Activated CD4-positive, alpha-beta T cell treated with anti-CD3 and anti-CD28 coated beads, Interleukin-2, amount 50 U/mL, for 4 hours (primary cell): Measurements from ENCODE around the gene ATP1A1.

Experiments used
- DNase-seq, 2 experiments: peaks; one replicate each; pipeline ENCODE4 v3.0.0-alpha.2; 2020

The ATP1A1 gene

DNA sequence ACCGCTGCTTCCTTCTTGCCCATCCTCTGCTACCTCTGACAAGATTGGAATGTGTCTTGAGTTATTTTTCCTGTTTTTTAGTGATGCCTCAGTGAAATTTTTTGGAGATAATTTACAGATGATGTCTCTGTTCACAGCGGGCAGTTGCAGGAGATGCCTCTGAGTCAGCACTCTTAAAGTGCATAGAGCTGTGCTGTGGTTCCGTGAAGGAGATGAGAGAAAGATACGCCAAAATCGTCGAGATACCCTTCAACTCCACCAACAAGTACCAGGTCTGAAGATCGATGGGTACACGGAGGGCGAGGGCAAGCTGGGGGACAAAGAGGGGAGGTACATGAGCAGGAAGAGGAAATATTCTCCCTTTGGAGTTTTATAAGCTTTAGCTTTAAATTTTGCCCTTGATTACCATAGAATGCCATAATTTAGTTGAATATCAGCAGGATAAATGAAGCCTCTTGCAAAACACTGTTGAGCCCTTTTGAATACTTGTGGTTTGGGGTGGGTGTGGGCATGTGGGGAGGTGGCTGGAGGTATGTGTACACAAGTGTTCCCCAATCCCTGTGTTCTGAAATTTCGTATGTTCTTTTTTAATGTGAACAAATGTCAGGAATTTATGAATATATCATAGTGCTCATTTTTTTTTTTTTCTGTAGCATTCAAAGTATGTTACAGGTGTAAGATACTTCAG, 19.8 kb downstream of the ATP1A1 start:
- no peak for DNase-seq

- DNase-seq, result no peak
These were observed 20.7 kb downstream of the ATP1A1 start for GRCh38 chr1:116393792-116394191.

DNA sequence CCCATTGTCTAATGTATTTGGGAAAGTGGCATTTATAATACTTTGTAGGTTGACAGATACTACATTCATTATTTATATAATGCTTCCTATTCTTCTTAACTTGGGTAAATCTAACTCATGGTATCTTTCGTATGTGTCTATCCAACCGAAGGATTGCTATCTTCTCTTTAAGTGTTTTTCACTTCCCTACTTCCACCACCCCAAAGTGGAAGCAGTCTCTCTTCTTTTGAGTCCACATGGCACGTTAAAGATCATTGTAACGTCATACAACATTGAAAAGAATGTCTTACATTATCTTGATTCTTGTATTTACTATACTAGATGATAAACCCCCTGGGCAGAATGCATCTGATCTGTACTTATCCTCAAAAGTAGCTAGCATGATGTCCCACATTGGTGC, 21.2 kb downstream of the ATP1A1 start:
- DNase-seq, result no peak

GRCh38 chr1:116396769-116397168, 23.7 kb downstream of the ATP1A1 start:
- no peak for DNase-seq

DNA sequence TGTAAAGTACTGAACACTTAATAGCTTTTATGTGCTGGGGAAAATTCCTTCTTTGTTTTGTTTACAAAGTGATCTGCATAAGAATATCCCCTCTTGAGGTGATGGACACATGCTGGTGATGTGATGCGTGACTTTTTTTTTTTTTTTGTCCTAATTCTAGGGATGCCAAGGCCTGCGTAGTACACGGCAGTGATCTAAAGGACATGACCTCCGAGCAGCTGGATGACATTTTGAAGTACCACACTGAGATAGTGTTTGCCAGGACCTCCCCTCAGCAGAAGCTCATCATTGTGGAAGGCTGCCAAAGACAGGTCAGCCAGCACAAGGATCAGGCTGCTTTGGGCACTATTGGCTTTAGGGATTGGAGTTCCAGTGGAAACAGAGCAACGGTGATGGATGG, 24.7 kb downstream of the ATP1A1 start:
- DNase-seq, result no peak

GRCh38 chr1:116400780-116401179, 27.7 kb downstream of the ATP1A1 start:
- no peak for DNase-seq

GRCh38 chr1:116401646-116402176, 28.7 kb downstream of the ATP1A1 start:
- no peak for DNase-seq

DNA sequence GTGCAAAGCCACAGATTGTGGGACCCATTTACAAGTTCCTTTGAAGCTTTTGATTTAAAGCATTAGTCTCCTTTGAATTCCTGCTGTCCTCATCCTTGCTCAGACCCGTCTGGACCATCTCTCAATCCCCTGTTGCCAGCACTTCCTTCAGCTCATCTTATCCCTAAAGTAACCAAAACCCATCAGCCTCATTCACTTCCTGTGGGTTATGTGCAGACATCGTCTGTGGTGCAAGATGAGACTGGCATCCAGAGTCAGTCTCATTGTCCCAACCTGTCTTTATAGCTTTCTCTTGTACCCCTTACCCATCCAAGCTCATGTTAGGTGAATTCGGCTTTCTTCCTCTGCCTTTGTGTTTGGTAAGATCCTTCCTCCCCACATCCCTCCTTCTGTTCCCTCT, 29.3 kb downstream of the ATP1A1 start:
- no peak for DNase-seq

DNA sequence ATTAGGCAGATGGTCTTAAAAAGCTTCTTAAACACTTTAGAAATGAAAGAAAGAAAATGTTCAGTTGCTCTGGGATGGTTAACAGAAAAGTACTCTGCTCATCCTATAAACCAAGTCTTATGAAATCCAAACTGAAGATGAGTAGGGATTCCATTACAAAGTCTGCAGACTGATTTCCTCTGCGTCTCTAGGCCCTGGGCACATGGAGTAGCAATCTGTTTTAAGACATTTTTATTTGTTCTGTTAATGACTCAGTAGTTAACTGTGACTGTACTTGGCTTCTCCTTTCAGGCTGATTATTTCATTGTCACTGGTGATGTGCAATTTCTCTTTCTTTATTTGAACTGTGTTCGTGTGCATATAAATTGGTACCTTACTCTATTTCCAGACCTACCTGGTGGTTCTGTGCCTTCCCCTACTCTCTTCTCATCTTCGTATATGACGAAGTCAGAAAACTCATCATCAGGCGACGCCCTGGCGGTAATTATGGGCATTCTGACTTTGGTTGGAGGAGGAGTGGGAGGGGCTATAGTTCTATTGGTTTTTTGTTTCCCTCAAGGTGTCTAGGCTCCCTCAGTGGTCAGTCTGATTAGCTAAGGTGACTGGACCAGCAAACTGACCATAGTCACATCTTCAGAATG, 30.6 kb downstream of the ATP1A1 start:
- DNase-seq, result no peak

DNA sequence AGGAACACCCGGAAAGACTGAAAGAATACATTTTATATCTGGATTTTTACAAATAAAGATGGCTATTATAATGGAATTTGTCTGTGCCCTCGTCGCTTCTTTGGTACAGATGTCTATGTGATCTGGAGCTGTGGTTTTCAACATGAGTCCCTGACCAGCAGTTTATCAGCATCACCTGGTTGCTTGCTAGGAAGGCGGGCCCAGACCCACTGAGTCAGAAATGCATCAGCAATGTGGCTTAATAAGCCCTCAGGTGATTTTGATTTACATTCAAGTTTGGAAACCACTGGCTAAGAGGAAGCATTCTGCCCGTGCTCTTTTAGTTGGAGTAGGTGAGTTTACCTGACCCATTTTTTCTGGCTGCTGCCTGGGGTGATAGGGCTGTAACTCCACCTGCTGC, 31.7 kb downstream of the ATP1A1 start:
- no peak for DNase-seq

DNA sequence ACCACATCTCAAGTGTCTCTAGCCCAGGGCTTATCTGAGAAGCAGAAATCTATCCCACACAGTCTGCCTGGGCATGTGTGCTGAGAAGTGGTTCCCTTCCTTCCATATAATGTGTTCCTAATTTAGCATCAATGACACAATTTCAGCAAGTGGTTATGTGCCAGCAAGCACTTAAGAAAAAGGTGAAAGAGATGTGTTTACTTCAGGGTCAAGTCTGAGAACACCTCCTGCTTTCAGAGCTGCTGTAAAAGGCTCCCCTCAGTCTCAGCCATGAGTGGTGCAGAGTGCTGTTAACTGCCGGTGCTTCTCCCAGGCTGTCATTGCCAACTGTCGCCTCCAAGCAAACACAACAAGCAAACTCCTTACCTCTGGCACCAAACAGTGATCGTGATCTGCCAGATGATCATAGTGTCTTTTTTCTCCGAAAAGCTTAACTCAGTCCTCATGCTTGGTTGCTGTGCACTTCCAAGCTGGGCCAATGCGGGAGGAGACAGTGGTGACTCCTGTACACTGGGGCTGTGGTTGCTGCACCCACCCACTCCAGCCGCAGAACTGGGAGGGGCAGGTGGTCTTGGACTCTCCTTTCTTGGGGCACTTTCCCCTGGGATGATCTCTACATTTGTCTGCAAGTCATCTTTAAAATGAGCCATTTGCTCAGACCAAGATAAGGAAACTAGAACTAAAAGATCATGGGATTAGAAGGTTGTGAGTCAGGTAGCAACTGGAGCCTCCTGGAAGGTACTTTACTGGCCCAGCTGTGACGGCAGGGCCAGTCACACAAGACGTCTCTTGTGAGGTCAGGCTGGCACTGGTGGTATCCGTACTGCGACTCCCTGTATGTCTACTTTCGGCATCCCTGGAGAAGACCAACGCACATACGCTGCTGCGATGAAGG, 32.4 kb downstream of the ATP1A1 start:
- no peak for DNase-seq

GRCh38 chr1:116407033-116407432, 34.0 kb downstream of the ATP1A1 start:
- no peak for DNase-seq

GRCh38 chr1:116408193-116408592, 35.1 kb downstream of the ATP1A1 start:
- no peak for DNase-seq

- no peak for DNase-seq
These were observed 36.0 kb downstream of the ATP1A1 start for GRCh38 chr1:116408803-116409720.

- DNase-seq, result no peak
These were observed 36.7 kb downstream of the ATP1A1 start for GRCh38 chr1:116409751-116410191.

- DNase-seq, result no peak
These were observed 38.9 kb downstream of the ATP1A1 start for GRCh38 chr1:116411784-116412479.

DNA sequence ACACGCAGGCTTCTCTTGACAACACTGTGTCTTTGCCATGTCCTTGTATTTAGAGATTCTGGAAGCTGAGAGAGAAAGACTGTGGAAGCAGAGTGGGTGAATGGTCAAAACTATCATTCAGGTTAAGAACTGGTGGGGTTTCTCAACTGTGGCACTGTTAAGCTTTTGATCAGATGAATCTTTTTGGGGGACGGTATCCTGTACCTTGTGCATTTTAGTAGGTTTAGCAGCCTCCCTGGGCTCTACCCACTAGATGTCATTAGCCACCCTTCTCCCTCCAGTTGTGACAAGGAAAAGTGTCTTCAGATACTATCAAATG, 39.4 kb downstream of the ATP1A1 start:
- no peak for DNase-seq

- DNase-seq, result no peak
These were observed 39.9 kb downstream of the ATP1A1 start for GRCh38 chr1:116412898-116413297.

DNA sequence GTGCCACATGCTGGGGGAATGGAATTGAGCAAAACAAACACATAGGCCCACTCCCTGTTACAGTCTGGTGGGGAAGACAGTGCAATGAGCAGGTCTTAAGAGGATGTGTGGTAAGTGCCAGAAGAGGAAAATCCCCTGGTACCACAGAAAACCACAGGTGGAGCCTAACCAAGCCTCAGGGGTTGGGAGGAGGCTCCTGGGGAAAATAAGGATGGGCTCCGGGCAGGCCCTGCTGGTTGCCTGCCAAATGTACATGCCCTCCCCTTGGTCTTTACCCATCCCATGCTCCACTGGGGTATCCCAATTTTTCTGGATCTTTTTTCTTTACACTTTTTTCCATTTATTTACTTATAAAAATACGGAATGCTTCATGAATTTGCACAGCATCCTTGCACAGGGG, 40.4 kb downstream of the ATP1A1 start:
- DNase-seq, result no peak

DNA sequence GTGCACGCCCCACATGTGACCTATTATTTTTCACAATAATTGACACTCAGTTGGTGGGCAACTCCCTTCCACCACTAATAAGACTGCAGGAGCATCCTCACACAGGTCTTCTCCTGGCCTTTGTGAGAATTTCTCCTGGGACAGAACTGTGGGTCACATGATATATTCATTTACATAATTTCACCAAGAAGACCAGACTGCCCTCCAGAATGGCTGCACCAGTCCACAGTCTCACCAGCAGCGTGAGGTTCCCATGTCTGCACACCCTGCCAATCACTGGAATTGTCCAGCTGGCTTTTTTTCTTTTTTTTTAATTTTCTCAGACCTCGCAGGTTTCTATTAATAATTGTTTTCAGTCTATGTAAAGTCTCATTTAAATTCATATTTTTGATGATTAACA, 41.3 kb downstream of the ATP1A1 start:
- no peak for DNase-seq

- DNase-seq, result no peak
These were observed 42.2 kb downstream of the ATP1A1 start for GRCh38 chr1:116415200-116415698.
